Germinal center (tissue), 1 donor: Measurements from ENCODE around the gene ZBTB25.

ENCODE experiments used
- DNase-seq: peaks from one replicate; pipeline ENCODE4 v3.0.0; 2012; ENCODE audit warnings: mixed read lengths, low spot score

Gene ZBTB25

GRCh38 chr14:64475585-64476273 is 27.9 kb downstream of the ZBTB25 start:
- DNase-seq = no peak

DNA sequence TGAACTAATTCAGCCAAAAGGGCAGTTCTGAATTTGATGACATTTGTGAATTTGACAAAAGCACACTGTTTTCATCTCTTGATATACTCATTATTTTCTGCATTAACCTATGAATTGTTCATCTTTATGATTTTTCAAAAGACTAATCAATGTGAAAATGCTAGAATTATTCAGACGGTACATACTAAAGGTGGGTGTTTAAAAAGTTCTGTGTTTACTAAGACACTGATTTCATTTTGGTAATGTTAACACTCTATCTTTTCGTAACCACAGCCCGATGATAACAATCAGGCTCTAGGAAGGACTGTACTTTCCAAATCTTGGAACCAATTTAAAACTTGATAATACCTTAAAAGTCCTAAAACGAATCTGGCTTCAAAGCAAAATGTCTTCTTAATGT is 28.9 kb downstream of the ZBTB25 start:
- no peak for DNase-seq

DNA sequence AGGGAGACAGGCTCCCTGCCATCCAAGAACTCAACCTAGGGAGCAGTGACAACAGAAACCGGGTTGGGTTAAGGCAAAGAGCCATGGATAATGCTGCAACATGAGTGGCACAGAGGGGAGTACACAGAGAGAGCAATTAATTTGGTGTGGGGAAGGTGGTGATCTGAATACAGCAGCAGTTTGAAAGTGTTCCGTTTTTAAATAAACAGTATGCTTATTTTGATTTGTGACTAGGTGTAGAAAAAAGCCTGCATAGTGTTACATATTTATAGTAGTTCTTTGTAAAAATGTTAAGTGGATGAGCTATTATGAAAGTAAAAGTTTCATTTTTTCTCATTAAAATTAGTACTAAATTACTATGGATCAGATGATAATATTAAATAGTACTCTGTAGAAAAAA is 29.6 kb downstream of the ZBTB25 start:
- DNase-seq = no peak

DNA sequence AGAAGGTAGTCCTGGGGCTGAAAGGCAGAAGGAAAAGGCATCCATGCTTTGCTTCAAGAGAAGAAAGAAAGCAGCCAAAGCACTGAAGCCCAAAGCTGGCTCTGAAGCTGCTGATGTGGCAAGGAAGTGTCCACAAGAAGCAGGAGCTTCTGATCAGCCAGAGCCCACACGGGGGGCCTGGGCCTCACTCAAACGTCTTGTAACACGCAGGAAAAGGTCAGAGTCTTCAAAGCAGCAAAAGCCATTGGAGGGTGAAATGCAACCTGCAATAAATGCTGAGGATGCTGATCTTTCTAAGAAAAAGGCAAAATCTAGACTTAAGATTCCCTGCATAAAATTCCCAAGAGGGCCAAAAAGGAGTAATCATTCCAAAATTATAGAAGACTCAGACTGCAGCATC is 35.2 kb downstream of the ZBTB25 start:
- DNase-seq = no peak

DNA sequence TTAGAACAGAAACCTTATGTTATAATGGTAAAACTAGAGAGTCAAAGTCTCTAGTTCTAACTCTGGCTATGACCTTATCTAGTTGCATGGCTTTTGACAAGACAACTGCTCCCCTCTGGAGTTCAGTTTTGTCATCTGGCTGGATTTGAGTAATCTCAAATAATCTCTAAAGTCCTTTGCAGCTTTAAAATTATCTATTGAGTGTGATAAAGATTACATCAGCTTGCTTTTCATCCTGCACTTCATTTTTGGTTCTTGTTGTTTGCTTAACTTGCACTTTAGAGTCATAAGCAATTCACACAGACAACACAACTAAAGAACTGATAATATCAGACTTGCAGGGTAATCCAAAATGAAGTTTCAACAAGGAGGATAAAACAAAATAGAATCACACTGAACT is 36.1 kb downstream of the ZBTB25 start:
- no peak for DNase-seq

DNA sequence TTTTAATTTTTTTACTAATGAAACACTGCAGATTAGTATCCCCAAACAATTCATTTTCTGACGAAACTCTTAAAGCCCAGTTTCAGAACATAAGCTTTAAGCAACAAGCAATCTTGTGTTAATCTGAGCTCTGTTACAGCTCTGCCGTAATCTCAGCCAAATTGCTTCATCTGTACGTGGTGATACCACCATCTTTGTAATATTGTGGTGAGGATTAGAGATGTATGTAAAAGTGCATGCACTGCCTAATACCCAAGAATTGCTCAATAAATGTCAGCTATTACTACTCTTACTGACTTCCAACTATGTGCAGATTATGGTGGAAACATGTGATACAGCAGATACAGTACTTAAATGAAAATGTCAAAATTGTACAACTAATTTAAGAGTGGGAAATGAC is 36.5 kb downstream of the ZBTB25 start:
- no peak for DNase-seq

GRCh38 chr14:64465831-64466554 is 37.6 kb downstream of the ZBTB25 start:
- DNase-seq = no peak

DNA sequence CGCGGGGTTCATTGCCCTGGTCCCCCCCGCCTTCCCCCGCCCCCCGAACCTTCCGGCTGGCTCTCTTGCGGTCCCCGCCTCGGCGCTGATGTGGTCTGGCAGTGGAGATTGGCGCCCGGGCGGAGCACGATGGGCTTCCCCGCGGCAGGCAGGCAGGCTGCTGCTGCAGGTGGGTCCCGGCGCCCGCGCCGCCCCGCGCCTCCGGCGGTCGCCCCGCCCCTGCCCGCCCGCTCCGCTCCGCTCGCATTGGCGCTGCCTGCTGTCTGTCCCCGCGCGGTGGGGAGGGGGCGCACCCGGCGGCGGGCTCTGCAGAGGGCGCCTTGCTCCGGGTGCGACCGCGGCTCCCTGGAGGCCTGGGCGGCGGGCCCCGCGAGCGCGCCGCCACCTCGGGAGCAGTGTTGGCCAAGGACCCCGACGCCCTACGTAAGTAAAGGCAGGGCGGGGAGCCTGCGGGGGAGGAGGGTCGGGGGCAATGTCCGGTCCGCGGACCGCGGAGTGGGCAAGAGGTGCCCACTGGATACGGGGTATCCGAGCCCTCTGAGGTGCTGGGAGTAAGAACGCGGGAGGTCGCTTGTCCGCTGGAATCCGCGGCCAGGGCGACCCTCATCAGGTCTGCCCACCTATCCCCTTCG is 38.3 kb downstream of the ZBTB25 start, which contains the start of gene AKAP5:
TSS of gene AKAP5 (plus strand) at position 309 of the 632 bp plus-strand sequence. CDS start 2,896 bp downstream, outside the sequence.
- DNase-seq = peak; percentile 79

- no peak for DNase-seq
These were observed 39.0 kb downstream of the ZBTB25 start for GRCh38 chr14:64464651-64465050.

- DNase-seq = no peak
These were observed 39.8 kb downstream of the ZBTB25 start for GRCh38 chr14:64463873-64464272.

DNA sequence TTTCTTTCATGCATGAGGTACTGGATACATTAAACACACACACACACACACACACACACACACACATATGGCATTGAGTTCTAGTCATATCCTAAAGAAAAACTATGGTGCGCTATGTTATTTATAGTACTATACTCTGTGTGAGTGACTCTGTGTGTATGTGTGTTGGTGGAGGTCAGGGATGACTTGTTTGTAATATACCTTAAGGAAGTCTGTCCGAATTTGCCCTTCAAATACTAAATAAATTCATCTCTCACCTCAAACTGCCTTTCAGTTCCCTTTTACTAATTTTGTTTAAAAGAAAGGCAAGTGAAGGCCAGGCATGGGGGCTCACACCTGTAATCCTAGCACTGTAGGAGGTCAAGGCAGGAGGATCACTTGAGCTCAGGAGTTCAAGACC is 40.4 kb downstream of the ZBTB25 start:
- peak; percentile 46 for DNase-seq

- no peak for DNase-seq
These were observed 42.4 kb downstream of the ZBTB25 start for GRCh38 chr14:64461221-64461620.

DNA sequence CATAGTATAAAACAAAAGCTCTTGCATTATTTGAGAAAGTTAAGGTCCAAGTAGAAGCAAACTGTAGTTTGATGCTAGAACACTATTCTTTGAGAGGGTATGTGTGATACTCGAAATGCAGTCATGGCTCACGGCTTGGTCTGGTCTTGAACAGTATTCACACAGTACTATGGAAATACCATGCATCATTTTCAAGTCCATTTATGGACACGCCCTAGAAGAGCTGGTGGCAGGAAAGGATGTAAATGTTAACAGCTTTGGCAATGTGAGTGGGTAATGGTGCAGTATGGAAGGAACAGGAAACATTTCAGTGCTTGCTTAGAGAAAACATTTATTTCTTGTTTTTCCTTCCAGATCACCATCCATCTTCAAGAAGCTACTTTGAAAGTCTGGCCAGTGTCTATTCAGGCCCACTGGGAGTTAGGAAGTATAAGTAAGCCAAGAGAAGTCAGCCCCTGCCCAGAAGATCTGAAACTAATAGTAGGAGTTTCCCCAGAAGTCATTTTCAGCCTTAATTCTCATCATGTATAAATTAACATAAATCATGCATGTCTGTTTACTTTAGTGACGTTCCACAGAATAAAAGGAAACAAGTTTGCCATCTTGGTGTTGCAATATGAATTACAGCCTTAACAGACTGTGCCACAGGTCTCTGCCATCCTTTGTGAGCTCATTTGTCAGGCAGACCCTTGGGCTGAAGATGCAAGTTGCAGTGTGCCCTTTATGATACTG is 44.1 kb downstream of the ZBTB25 start:
- no peak for DNase-seq

- no peak for DNase-seq
These were observed 49.0 kb downstream of the ZBTB25 start for GRCh38 chr14:64454671-64455070.

DNA sequence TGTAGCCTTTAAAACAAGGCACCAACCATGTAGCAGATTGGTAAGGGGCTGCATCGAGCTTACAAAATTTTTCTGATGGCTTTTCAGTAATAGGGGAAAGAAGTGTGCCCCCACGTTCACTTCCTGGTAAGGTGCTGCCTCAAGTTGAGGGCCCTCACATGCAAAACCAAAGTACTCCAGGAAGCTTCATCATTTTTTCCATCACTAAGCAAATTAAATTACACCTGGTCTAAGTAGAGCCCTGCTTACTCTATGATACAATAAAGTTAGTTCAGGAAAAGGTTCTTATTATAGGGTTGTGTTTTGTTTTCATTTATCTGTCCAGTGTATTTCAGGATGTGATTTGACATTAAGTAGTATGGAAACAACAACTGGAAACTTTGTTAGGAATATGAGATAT is 53.4 kb downstream of the ZBTB25 start:
- DNase-seq = peak; percentile 75

GRCh38 chr14:64447876-64448670 is 55.6 kb downstream of the ZBTB25 start:
- no peak for DNase-seq

DNA sequence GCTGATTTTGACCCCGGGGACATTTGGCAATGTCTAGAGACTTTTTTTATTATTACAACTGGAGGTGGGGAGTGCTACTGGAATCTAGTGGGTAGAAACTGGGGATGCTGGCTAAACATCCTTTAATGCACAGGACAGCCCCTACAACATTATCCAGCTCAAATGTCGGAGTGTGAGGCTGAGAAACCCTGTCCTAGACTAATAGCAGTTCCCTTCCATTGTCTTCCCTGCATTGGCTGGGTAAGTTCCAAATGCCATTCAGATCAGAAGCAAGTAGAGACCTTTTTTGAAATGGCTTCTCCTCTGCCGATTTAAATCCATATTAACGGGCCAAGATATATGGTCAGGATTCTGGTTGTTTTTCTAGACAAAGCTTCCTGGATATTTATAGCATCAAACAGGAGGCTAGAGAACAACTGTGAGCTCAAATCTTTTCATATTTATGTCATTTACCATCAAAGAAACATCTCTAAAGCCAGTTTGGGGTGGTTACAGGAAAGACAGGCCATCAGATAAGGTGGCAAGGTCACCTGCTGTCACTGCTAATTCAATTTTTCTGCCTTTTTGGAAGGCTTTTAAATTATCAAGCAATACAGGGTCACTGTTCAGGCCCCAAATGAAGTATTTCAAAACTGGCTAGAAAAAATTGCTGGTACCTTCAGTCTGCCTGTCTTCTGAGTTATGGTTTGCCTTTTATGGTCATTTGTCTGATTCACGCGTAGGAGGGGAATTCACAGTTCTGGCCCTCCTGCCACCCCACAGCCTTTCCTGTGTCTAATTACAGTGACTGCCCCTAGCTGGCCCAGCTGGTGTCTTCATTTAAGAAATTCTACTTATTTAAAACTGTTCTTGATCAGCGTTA is 58.4 kb downstream of the ZBTB25 start:
- peak; percentile 61 for DNase-seq

DNA sequence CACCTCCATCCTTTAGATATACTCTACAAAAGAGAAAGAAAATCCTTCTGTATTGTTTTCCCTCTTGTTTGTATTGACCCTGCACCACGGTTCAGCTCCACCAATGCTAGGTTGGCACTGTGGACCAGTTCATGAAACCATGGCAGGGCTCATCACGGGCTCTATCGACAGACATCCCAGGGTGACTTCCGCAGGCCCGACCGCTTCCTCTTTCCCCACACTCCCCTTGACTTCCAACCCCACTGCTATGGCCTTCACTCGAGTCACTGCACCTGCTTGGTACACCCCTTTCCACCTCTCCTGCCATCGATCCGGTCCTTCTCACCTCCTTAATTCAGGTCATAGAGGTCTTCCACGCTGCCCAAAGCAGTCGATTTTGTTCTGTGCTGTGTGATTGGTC is 59.5 kb downstream of the ZBTB25 start:
- no peak for DNase-seq

GRCh38 chr14:64442300-64442988 is 61.2 kb downstream of the ZBTB25 start:
- no peak for DNase-seq

GRCh38 chr14:64440494-64440893 is 63.1 kb downstream of the ZBTB25 start:
- no peak for DNase-seq
